GM19395 (cell line): ENCODE measurements around the gene PEF1.

Source experiments
- ATAC-seq: cut with Tn5 transposase; IDR thresholded peaks from one replicate; pipeline ENCODE4 v1.9.1; 2021; ENCODE audit warnings: mild to moderate bottlenecking, moderate library complexity; ENCODE audit not compliant: unreplicated experiment

Gene PEF1

GRCh38 chr1:31586376-31587327 is 58.0 kb downstream of the PEF1 start:
- no peak for ATAC-seq

- ATAC-seq, result no peak
These were observed 58.8 kb downstream of the PEF1 start for GRCh38 chr1:31585736-31586365.

- no peak for ATAC-seq
These were observed 59.6 kb downstream of the PEF1 start for GRCh38 chr1:31584869-31585735.

GRCh38 chr1:31583995-31584868 is 60.4 kb downstream of the PEF1 start:
- no peak for ATAC-seq

GRCh38 chr1:31583082-31583994 is 61.3 kb downstream of the PEF1 start:
- ATAC-seq, result no peak

- ATAC-seq, result no peak
These were observed 62.6 kb downstream of the PEF1 start for GRCh38 chr1:31581821-31582810.

GRCh38 chr1:31580891-31581603 is 63.6 kb downstream of the PEF1 start:
- no peak for ATAC-seq

GRCh38 chr1:31580513-31580870 is 64.2 kb downstream of the PEF1 start:
- ATAC-seq, result no peak
